Lower leg skin (tissue), 4 donors: ENCODE data around the gene GTF2H2. TPM values are rescaled to one million over a fixed set of nuclear protein-coding genes. Genes with fewer than 3 reads are reported as not detected.
"Not testable (repeated sequence)": the region's sequence is repeated elsewhere in the genome, so short reads cannot be mapped to it uniquely, and the experiment has no call there.

Experiments used
- DNase-seq, 2 donors: peaks; one replicate each; pipeline ENCODE4 v3.0.0-alpha.2; 2019; ENCODE audit warnings: low spot score in 2 of 2
- H3K4me3 ChIP-seq: fragments of 200-600 bp; sonication (generic); 2 replicates; pipeline ENCODE4 v1.5.1; 2017; ENCODE audit warnings: mild to moderate bottlenecking, low read depth; ENCODE audit not compliant: poor library complexity, severe bottlenecking
- WGBS, 2 donors: methylation state at CpG; one replicate each; pipeline ENCODE4 v1.1.5; 2018; 5-methylcytosine and 5-hydroxymethylcytosine counted together
- intact Hi-C: fragments of 100-400 bp; cut with DNase I; formaldehyde crosslinking; loops from one replicate; pipeline ENCODE4 v1.15.0; 2023; ENCODE audit warnings: low total_unique reads
- total RNA-seq, 4 donors: library from RNA; depleted of rRNA; stranded (reverse); fragments of >200 nt; gene quantifications; one replicate each; pipeline ENCODE4 v1.1.0, GENCODE V29; 2016

Gene GTF2H2
- total RNA-seq: 10 to 100 TPM in 1 of 4 donors, 1 to 10 TPM in 3; 3.7 to 13.4 (median 5.7) TPM

- intact Hi-C loops, H3K4me3 ChIP-seq, DNase-seq: not testable (repeated sequence)
- WGBS, 2 donors: no CpG with 5 or more reads among the region's 46 CpGs
Observed at GRCh38 chr5:71067262-71067928, at the start of gene GTF2H2. Gene GTF2H2, minus strand, starts transcription at chr5:71067676. Its CDS starts 4,913 bp downstream, at chr5:71062763.

GRCh38 chr5:71109730-71110275 is 42.3 kb upstream of the GTF2H2 start:
- WGBS, 2 donors: no CpG with 5 or more reads among the region's 12 CpGs
- intact Hi-C loops, H3K4me3 ChIP-seq, DNase-seq: not testable (repeated sequence)

GRCh38 chr5:71099996-71100395 is 32.5 kb upstream of the GTF2H2 start:
- H3K4me3 ChIP-seq, intact Hi-C loops, DNase-seq: not testable (repeated sequence)
- WGBS, 2 donors: no CpG with 5 or more reads among the region's 7 CpGs

GRCh38 chr5:71097930-71098203 is 30.4 kb upstream of the GTF2H2 start:
- intact Hi-C loops: not testable (repeated sequence)

GRCh38 chr5:71097173-71097929 is 29.9 kb upstream of the GTF2H2 start:
- intact Hi-C loops, DNase-seq, H3K4me3 ChIP-seq: not testable (repeated sequence)
- 94 to 100% methylated on average over 2 of the region's 3 CpGs for WGBS, 2 donors

More at GRCh38 chr5:71097930-71098203, 30.4 kb upstream of the GTF2H2 start:
- not testable (repeated sequence) for DNase-seq, H3K4me3 ChIP-seq
- no CpG with 5 or more reads among the region's 1 CpG for WGBS, 2 donors

GRCh38 chr5:71089773-71090172 is 22.3 kb upstream of the GTF2H2 start:
- WGBS, 2 donors: 59% methylated on average over 2 of the region's 2 CpGs; no CpG with 5 or more reads in 1 of the 2 donors
- intact Hi-C loops: not testable (repeated sequence)

GRCh38 chr5:71088754-71089153 is 21.3 kb upstream of the GTF2H2 start:
- intact Hi-C loops, H3K4me3 ChIP-seq, DNase-seq: not testable (repeated sequence)
- WGBS, 2 donors: 100% methylated on average over 1 of the region's 2 CpGs; no CpG with 5 or more reads in 1 of the 2 donors

More at GRCh38 chr5:71089773-71090172, 22.3 kb upstream of the GTF2H2 start:
- DNase-seq, H3K4me3 ChIP-seq: not testable (repeated sequence)

- DNase-seq, H3K4me3 ChIP-seq, intact Hi-C loops: not testable (repeated sequence)
- no CpG with 5 or more reads among the region's 1 CpG for WGBS, 2 donors
Observed at GRCh38 chr5:71086145-71086544, 18.7 kb upstream of the GTF2H2 start.

- DNase-seq, H3K4me3 ChIP-seq, intact Hi-C loops: not testable (repeated sequence)
- no CpG with 5 or more reads among the region's 3 CpGs for WGBS, 2 donors
Observed at GRCh38 chr5:71084280-71085063, 17.0 kb upstream of the GTF2H2 start.

GRCh38 chr5:71082898-71083297 is 15.4 kb upstream of the GTF2H2 start:
- WGBS, 2 donors: no CpG with 5 or more reads among the region's 7 CpGs
- intact Hi-C loops, DNase-seq: not testable (repeated sequence)

GRCh38 chr5:71082340-71082739 is 14.9 kb upstream of the GTF2H2 start:
- DNase-seq, H3K4me3 ChIP-seq, intact Hi-C loops: not testable (repeated sequence)
- no CpG with 5 or more reads among the region's 2 CpGs for WGBS, 2 donors

More at GRCh38 chr5:71082898-71083297, 15.4 kb upstream of the GTF2H2 start:
- H3K4me3 ChIP-seq: not testable (repeated sequence)

- whole genome bisulfite sequencing, 2 donors: no CpG with 5 or more reads among the region's 1 CpG
- H3K4me3 ChIP-seq, DNase-seq, intact Hi-C loops: not testable (repeated sequence)
Observed at GRCh38 chr5:71061322-71061721, 6.2 kb downstream of the GTF2H2 start.

- intact Hi-C loops, H3K4me3 ChIP-seq, DNase-seq: not testable (repeated sequence)
- WGBS, 2 donors: no CpG with 5 or more reads among the region's 3 CpGs
Observed at GRCh38 chr5:71059426-71059825, 8.1 kb downstream of the GTF2H2 start.

GRCh38 chr5:71044808-71045207 is 22.7 kb downstream of the GTF2H2 start:
- 100% methylated on average over 2 of the region's 2 CpGs; no CpG with 5 or more reads in 1 of the 2 donors for WGBS, 2 donors
- H3K4me3 ChIP-seq, DNase-seq, intact Hi-C loops: not testable (repeated sequence)
